GM10248 (cell line): Measurements from ENCODE around the gene DYSF.

Experiments
- CTCF ChIA-PET: fragments of 300-600 bp; sonication (Branson Sonifier 250); formaldehyde crosslinking; extraction: SDS; loops from one replicate; lab custom pipeline; 2021; ENCODE audit warnings: antibody characterized with exemption; lab: Yijun Ruan, JAX
- POLR2A ChIA-PET: fragments of 350-650 bp; sonication (Branson Sonifier 250); formaldehyde crosslinking; extraction: SDS; loops from one replicate; lab custom pipeline; 2020; ENCODE audit warnings: antibody characterized with exemption; lab: Yijun Ruan, JAX
- DNase-seq: peaks from one replicate; pipeline ENCODE4 v3.0.0; 2012; ENCODE audit errors: extremely low spot score
- CTCF ChIP-seq: IDR thresholded peaks from 2 replicates; pipeline ENCODE4 v1.5.1; 2012; ENCODE audit warnings: mild to moderate bottlenecking, low read depth; ENCODE audit errors: extremely low read depth, missing control alignments, control extremely low read depth

DYSF gene

GRCh38 chr2:71700658-71701397 lies 247.5 kb downstream of the DYSF start:
- CTCF ChIA-PET: no interaction called here
- POLR2A ChIA-PET: no interaction called here
- DNase-seq: no peak
- TF ChIP-seq CTCF: no peak

DNA sequence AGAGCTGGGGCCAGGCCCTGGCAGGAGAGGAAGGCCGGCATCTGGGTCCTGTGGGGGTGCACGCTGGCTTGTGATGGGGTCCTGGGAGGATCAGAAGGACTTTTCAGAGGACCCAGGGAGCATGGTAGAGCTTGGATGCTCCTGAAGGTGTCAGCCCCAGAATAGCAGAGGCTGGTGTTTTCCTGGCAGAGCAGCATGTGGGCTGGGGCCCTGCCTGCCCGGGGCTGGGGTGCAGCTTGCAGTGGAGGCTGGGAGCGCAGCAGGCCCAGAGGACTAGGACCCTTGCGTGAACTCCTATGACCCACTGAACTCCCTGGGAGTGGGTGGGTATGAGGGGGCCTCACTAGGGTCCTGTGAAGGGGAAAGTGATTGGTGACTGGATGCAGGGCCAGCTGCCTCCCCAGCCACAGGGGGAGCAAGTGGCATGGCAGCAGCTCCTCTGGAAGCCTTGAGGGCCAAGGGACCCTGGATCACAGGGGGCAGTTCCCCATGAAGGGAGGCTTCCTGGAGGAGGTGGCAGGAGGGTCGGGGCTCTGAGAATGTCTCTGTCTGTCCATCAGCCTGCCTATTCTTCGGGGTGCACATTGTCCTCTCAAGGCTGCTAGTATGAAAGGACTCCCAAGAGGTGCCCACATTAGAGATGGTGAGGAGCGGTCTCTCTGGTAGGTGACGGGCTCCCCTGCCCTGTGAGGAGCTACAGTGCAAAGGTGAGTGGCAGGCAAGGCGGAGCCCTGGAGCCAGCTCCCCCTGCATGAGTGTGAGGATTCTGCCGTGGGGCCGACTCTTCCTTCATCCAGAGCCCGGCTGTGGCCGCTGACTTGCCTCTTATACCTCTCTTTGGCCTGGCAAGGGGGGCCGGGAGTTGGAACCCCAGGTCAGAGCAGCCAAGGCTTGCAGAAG lies 249.0 kb downstream of the DYSF start:
- POLR2A ChIA-PET: no interaction called here
- TF ChIP-seq CTCF: no peak
- DNase-seq: no peak
- CTCF ChIA-PET: no interaction called here

- ChIA-PET POLR2A (no interaction called here), CTCF (no interaction called here)
- DNase-seq: no peak
- no peak for TF ChIP-seq CTCF
Measured at GRCh38 chr2:71702971-71703898, 249.9 kb downstream of the DYSF start.

DNA sequence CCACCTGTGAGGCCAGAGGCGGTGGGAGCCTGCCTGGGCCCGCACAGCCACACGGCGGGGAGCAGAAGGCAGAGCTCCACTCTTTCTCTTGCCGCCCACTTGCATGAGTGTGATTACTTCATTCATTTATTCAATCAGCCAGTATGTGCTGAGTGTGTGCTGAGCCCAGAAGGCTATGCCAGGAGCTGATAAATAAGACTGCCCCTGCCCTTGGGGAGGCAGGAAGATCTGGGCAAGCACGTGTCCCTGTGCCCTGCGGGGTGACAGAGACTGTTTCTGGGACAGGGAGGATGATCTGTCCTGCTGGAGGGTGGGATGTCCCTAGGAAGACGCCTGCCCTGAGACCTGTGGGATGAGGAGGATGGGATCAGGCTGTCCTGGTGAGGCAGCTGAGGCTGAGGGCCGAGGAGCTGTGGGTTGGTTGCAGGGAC lies 250.8 kb downstream of the DYSF start:
- CTCF ChIA-PET: no interaction called here
- POLR2A ChIA-PET: no interaction called here
- no peak for TF ChIP-seq CTCF
- no peak for DNase-seq

DNA sequence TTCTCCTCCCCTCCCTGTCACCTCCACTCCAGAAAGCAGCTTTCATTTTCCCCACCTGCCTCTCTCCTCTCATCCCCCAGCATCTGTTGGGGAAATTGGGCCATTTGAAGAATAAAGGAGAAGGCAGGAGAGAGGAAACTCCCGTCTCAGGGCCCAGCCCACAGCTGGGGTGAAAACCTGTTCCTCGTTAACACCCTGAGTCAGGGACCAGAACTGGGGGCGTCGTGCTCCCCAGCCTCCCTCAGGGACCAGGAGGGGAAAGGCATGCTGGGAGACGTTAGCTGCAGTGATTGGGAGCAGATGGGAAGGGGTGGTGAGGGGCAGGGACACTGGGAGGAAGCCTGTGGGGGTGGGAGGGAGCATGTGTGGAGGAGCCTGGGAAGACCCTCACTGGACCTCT lies 251.3 kb downstream of the DYSF start:
- POLR2A ChIA-PET: no interaction called here

More for the DNA sequence above, 251.3 kb downstream of the DYSF start:
- CTCF ChIA-PET: no interaction called here
- no peak for TF ChIP-seq CTCF
- DNase-seq: no peak
